Astrocyte of the cerebellum (primary cell): Measurements from ENCODE around the gene TENM3.

Experiments used
- DNase-seq: peaks from one replicate; pipeline ENCODE4 v3.0.0-alpha.2; 2011; ENCODE audit warnings: low read depth
- H3K4me3 ChIP-seq: 2 replicates; pipeline ENCODE4 v1.5.1; 2011; ENCODE audit warnings: mild to moderate bottlenecking, low read depth, low read length, moderate library complexity
- CTCF ChIP-seq: IDR thresholded peaks from 2 replicates; pipeline ENCODE4 v1.5.1; 2012; ENCODE audit warnings: low read length, low read depth, moderate library complexity, mild to moderate bottlenecking; ENCODE audit errors: missing control alignments
- in situ Hi-C: cut with HindIII; loops from 2 replicates; pipeline ENCODE4 v1.10.0; 2017; ENCODE audit warnings: low sequenced_read_pairs

TENM3 gene

GRCh38 chr4:182600093-182600492, 356.9 kb downstream of the TENM3 start:
- TF ChIP-seq CTCF = no peak
- no peak for DNase-seq
- in situ Hi-C loops = no loop called here
- no peak overlapping the region for H3K4me3 ChIP-seq

- H3K4me3 ChIP-seq = no peak overlapping the region
- DNase-seq = no peak
- in situ Hi-C loops = no loop called here
- TF ChIP-seq CTCF = no peak
Measured at GRCh38 chr4:182600856-182601255, 357.7 kb downstream of the TENM3 start.

GRCh38 chr4:182604161-182604622, 361.0 kb downstream of the TENM3 start:
- no peak overlapping the region for H3K4me3 ChIP-seq
- peak; percentile 11 for DNase-seq
- no peak for TF ChIP-seq CTCF
- in situ Hi-C loops = no loop called here

- no peak overlapping the region for H3K4me3 ChIP-seq
- in situ Hi-C loops = no loop called here
- TF ChIP-seq CTCF = no peak
- DNase-seq = no peak
Measured at GRCh38 chr4:182604953-182605352, 361.8 kb downstream of the TENM3 start.

- DNase-seq = no peak
- in situ Hi-C loops = no loop called here
- TF ChIP-seq CTCF = no peak
- no peak overlapping the region for H3K4me3 ChIP-seq
Measured at GRCh38 chr4:182608525-182608924, 365.3 kb downstream of the TENM3 start.

- DNase-seq = no peak
- TF ChIP-seq CTCF = no peak
- H3K4me3 ChIP-seq = no peak overlapping the region
- in situ Hi-C loops = no loop called here
Measured at GRCh38 chr4:182616476-182616875, 373.3 kb downstream of the TENM3 start.

- H3K4me3 ChIP-seq = no peak overlapping the region
- TF ChIP-seq CTCF = no peak
- in situ Hi-C loops = no loop called here
- no peak for DNase-seq
Measured at GRCh38 chr4:182619660-182620059, 376.5 kb downstream of the TENM3 start.
